LNCaP clone FGC (cell line): ENCODE measurements around the gene TMEM145.

Experiments used
- DNase-seq: peaks from one replicate; pipeline ENCODE4 v3.0.0-alpha.2; 2011; ENCODE audit warnings: low read depth
- H3K4me3 ChIP-seq: 2 replicates; pipeline ENCODE4 v1.5.1; 2011; ENCODE audit warnings: mild to moderate bottlenecking, low read depth, low read length, control low read depth
- TF ChIP-seq, protein P1 (sequence below): IDR thresholded peaks from 2 replicates; pipeline ENCODE4 v1.5.1; 2012; ENCODE audit warnings: mild to moderate bottlenecking; ENCODE audit not compliant: control insufficient read depth, insufficient read depth; ENCODE audit errors: extremely low read depth

The TMEM145 gene

DNA sequence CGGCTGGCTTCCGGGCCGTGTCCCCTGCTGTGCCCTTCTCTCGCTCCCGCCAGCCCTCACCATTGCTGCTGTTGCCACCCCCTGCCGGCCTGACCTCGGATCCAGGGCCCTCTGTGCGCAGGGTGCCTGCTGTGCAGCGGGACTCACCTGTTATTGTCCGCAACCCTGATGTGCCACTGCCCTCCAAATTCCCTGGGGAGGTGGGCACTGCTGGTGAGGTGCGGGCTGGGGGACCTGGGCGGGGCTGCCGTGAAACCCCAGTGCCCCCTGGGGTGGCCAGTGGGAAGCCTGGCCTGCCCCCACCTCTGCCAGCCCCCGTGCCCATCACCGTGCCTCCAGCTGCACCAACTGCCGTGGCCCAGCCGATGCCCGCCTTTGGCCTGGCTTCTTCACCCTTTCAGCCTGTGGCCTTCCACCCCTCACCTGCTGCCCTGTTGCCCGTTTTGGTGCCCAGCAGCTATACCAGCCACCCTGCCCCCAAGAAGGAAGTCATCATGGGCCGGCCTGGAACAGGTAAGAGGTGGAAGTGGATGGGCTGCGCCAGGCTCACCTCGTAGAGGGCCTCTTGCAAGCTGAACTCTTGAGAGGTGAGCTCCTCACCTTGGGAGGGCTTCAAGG lies 38.9 kb upstream of the TMEM145 start:
- TF ChIP-seq, protein P1, sequence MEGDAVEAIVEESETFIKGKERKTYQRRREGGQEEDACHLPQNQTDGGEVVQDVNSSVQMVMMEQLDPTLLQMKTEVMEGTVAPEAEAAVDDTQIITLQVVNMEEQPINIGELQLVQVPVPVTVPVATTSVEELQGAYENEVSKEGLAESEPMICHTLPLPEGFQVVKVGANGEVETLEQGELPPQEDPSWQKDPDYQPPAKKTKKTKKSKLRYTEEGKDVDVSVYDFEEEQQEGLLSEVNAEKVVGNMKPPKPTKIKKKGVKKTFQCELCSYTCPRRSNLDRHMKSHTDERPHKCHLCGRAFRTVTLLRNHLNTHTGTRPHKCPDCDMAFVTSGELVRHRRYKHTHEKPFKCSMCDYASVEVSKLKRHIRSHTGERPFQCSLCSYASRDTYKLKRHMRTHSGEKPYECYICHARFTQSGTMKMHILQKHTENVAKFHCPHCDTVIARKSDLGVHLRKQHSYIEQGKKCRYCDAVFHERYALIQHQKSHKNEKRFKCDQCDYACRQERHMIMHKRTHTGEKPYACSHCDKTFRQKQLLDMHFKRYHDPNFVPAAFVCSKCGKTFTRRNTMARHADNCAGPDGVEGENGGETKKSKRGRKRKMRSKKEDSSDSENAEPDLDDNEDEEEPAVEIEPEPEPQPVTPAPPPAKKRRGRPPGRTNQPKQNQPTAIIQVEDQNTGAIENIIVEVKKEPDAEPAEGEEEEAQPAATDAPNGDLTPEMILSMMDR = no peak
- no peak overlapping the region for H3K4me3 ChIP-seq
- DNase-seq = no peak

DNA sequence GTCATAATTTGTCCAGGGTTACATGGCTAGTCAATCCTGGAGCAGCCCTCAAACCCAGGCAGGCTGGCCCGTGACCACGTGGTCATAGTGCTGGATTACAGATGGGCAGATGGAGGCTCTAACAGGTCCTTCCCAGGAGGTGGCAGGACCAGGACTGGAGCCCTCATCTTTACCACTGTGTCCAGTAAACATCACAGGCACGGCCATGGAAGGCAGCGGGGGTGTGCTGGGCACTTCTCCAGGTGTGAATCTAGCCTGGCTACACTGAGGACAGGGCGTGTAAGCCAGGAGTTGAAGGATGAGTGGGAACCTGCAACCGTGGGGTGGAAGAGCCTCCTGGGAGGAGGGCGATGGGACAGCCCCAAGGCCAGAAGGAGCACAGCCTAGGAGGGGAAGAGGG lies 38.0 kb upstream of the TMEM145 start:
- DNase-seq = no peak
- TF ChIP-seq, protein P1 = no peak

DNA sequence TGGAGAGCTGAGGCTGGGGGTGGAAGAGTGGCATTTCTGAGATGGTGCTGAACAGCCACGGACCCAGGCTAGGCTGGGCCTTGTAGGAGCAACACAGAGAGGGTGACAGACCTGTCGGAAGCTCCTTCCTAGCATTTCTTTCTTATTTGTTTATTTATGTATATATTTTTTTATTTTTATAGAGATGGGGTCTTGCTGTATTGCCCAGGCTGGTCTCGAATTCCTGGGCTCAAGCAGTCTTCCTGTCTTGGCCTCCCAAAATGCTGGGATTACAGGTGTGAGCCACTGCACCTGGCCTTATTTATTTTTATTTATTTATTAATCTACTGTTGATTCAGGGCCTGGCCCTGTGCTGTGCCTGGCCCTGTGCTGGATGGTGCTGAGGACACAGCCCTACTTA lies 37.6 kb upstream of the TMEM145 start:
- no peak for DNase-seq
- no peak overlapping the region for H3K4me3 ChIP-seq
- TF ChIP-seq, protein P1 = no peak

More for the DNA sequence above, 38.0 kb upstream of the TMEM145 start:
- H3K4me3 ChIP-seq = no peak overlapping the region

DNA sequence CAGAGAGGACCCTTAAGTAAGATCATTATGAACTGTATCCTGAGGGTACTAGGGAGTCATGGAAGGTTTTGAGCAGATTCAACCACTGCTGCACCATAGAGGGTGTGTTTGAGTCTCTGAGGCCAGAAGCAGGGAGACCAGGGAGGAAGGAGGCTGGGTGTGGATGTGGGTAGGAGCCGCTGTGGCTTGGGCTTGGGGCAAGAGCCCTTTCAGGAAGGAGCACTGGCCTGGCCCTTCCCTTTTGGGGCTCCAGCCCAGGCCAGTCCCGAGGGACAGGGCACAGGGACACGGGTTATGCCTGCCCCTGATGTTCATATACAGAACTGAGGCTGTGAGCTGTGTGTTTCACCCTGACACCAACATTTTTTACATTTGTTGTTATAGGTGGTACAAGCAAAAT lies 36.8 kb upstream of the TMEM145 start:
- TF ChIP-seq, protein P1 = no peak
- no peak overlapping the region for H3K4me3 ChIP-seq
- DNase-seq = no peak

DNA sequence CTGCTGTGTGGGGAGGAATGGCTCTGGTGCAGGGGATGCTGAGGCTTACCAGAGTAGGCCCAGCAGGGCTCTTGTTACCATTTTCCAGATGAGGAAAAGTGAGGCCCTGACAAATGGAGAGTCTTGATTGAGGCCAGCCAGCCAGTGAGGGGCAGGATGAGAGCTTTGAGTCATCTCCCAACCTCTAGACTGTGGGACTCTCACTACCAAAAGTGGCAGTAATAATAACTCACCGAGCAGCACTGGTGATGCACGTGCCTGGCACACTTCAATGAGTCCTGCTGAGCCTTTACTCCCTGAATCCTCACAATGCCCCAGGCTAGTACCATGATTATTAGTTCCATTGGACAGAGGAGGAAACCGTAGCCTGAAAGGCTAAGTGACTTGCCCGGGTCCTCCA lies 36.3 kb upstream of the TMEM145 start:
- no peak overlapping the region for H3K4me3 ChIP-seq
- DNase-seq = no peak
- TF ChIP-seq, protein P1 = no peak

DNA sequence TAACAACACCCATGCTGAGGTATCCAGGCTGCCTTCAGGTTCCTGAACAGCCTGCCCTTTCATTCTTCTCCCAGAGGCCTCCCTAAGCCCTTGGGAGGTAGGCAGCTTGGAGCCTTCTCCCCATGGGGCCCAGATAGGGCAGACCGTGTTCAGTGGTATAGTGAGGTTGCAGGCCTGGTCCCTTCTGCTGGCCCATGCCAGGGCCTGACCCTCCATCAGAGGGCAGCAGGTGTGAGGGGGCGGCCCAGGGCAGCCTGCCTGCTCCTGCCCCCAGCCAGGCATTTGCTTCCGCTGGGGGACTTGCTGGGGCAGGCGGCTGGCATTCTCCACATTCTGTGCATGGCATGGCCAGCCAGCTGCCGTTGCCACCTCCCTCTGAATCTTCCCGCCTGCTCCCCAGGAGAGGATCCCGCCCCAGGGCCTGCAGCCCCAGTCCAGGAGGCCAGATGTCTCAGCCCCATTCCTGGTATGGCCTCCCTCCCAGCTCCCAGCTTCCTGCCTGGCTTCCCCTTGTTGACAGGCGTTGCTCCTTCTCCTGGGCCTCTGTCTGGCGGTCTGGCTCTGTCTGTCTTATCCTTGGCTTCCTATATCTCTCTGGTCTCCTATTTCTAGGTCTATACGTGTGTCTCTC lies 35.2 kb upstream of the TMEM145 start:
- DNase-seq = no peak
- TF ChIP-seq, protein P1 = no peak
- H3K4me3 ChIP-seq = no peak overlapping the region
